KOPT-K1 (cell line): ENCODE data around the gene MRPS27.

ENCODE experiments used
- H3K27ac ChIP-seq: fragments of 200-600 bp; sonication (generic); 2 replicates; pipeline ENCODE4 v1.5.1; 2016; ENCODE audit warnings: antibody characterized with exemption, mild to moderate bottlenecking, low read depth, low read length; ENCODE audit not compliant: poor library complexity, severe bottlenecking
- H3K36me3 ChIP-seq: fragments of 200-600 bp; sonication (generic); 2 replicates; pipeline ENCODE4 v1.5.1; 2017; ENCODE audit warnings: antibody characterized with exemption, mild to moderate bottlenecking, low read length, moderate library complexity; ENCODE audit not compliant: insufficient read depth
- H3K9me3 ChIP-seq: fragments of 200-600 bp; sonication (generic); 2 replicates; pipeline ENCODE4 v1.5.1; 2017; ENCODE audit warnings: antibody characterized with exemption, low read length, mild to moderate bottlenecking; ENCODE audit not compliant: insufficient read depth, poor library complexity, severe bottlenecking

The MRPS27 gene

DNA sequence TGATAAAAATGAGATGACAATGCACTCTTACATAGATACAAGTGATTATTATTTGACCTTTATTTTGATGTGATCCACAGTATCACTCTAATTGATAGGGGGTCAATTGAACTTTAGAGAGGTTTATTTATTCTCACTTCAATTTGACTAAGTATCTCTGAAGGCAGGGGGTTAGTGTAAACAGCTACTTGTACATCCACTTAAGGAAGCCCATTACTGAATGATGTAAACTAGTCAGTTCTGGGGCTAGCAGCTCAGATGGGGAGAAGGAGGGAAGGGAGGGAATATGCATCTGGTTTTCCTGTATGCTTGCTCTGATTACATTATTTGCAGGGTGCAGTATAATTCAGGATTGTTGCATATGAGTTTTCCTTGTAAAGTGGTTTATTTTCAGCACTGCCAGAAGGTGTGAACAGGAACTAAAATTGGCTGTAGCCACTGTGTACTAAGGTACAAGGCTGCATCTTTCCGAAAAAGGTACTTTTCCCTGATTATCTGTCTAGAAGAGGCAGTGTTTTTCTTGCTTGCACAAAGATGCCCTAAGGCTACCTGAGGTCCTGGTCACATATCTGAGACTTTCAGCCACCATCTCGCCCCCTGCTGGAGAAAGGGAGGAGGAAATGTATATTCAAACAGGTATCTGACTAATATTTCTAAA, 51.2 kb downstream of the MRPS27 start:
- Histone ChIP-seq H3K9me3 (no peaks in the 10 kb centered on the region), H3K36me3 (peaks cover 11% of the 10 kb centered on the region), H3K27ac (no peak overlapping the region)

GRCh38 chr5:72268260-72268659, 51.8 kb downstream of the MRPS27 start:
- no peak overlapping the region for H3K27ac ChIP-seq
- H3K9me3 ChIP-seq: no peaks in the 10 kb centered on the region
- peaks cover 9% of the 10 kb centered on the region for H3K36me3 ChIP-seq

DNA sequence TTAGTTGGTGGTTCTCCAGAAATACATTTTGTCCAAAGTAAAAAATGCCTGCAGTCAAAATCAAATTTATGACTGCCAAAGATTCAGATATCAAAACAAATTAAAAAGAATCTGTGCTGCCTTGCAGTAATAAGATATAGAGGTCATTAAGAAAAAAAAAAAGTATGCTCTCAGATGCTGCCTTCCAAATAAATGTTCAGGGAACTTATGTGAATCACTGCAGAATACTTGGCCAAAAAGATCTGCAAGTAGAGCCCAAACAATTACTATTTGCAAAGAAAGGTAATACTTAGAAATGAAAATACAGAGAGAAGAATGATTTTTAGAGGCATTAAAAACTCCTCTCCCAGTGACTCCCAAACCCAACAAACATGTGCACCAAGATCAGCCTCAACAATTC, 52.4 kb downstream of the MRPS27 start:
- Histone ChIP-seq H3K27ac (no peak overlapping the region), H3K36me3 (peaks cover 8% of the 10 kb centered on the region), H3K9me3 (no peaks in the 10 kb centered on the region)

- Histone ChIP-seq H3K9me3 (no peaks in the 10 kb centered on the region), H3K27ac (no peak overlapping the region), H3K36me3 (no peaks in the 10 kb centered on the region; the same call in 1 of the 2 replicates)
Observed at GRCh38 chr5:72266862-72267261, 53.2 kb downstream of the MRPS27 start.

DNA sequence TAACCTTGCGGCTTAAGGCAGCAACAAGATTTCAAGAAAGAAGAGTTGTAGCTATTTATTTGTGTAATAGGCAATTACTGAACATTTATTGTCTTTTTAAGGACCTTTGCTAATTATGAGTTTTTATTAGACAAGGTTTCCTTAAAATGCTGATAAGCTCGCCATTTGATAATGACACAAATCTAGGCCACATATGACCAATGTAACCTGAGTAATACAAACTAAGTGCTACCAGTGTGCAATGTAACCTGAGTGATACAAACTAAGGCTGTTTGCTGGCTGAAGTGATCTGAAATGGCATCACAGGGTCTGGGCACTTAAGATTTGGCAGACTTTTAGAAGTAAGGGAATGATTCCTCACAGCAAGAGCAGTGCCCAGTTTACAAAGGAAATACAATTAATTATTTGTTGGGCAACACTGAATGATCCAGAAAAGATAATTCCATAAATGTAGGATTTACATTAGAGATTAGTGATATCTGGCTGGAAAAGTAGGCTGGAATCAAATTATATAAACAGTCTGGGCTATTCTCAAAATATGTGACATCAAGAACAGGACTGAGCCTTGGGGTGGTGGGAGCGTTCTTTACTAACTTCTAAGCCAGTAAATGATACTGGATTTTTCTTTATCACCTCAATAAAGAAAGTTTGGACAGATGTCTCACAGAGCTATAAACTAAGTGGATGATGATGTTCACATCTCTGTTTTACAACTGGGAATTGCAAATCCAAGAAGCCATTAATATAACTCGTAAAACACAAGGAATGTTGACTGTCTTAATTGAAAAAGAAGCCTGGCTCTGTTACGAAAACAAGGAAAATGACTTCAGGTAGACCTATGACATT, 54.8 kb downstream of the MRPS27 start:
- Histone ChIP-seq H3K27ac (no peak overlapping the region), H3K9me3 (no peaks in the 10 kb centered on the region), H3K36me3 (no peaks in the 10 kb centered on the region; the same call in 1 of the 2 replicates)

DNA sequence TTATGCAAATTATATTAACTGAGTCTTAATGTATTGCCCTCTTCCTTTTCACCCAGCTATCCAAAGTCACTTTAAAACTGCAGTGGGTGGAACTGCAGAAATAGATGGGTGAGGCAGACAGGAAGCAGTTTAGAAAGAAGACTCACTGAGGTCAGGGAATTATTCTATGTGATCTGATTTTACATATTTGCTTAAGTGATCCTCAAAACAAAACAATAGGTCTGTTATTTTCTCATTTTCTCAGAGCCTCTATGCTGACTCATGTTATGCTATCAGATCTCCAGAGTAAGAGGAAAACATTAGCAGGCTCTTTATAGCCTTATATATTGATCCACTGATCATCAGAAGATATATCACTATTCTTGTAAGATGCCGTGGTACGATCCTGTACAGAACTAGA, 63.5 kb downstream of the MRPS27 start:
- H3K36me3 ChIP-seq: peaks cover 12% of the 10 kb centered on the region; the same call in 1 of the 2 replicates
- no peak overlapping the region for H3K27ac ChIP-seq
- H3K9me3 ChIP-seq: no peaks in the 10 kb centered on the region

DNA sequence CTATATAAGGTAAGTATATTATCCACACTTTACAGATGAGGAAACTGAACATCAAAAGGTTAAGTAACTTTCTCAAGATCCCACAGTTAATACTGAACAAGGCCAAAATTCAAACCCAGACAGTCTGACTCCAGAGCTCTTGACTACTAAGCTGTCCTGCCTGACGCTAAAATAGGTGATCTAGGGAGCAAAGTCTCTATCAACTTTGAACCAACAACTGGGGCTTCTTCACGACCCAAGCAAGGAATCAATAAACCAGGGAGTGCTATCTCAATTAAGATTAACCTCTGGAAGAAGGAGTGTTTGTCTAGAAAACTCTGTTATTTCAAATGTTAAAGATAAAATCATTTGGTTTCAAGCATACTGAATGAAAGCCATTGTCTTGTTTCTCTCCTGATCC, 64.4 kb downstream of the MRPS27 start:
- Histone ChIP-seq H3K9me3 (no peaks in the 10 kb centered on the region), H3K36me3 (peaks cover 20% of the 10 kb centered on the region; the same call in 1 of the 2 replicates), H3K27ac (no peak overlapping the region)

- H3K9me3 ChIP-seq: no peaks in the 10 kb centered on the region
- H3K36me3 ChIP-seq: peaks cover 20% of the 10 kb centered on the region; the same call in 1 of the 2 replicates
- no peak overlapping the region for H3K27ac ChIP-seq
Observed at GRCh38 chr5:72255237-72255636, 64.8 kb downstream of the MRPS27 start.

DNA sequence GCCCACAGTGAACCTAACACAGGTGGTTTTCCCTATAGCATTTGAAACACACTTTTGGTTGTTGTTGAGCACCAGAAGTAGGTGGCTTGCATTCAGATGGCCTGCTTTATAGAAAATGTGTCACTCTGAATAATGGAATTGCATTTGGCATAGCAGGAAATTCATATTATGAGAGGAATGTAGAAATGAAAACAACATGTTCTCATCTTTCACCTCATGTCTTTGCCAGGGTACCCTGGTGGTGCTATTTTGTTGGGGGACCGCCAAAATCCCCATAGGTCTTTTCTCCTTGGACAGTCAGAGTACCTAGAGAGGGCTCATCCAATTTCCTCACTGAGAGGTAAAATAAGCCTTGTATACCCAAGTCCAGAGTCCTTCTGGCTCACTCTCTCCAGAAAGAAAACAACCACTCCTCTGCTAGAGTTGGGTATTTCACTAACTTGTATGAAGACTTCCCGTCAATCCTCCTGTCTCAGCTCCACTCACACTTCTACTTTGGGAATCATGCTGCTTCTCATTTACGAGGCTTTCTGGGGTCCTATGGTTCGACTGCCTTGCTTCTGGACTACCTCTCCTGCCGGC, 67.4 kb downstream of the MRPS27 start:
- H3K27ac ChIP-seq: no peak overlapping the region
- H3K9me3 ChIP-seq: no peaks in the 10 kb centered on the region
- H3K36me3 ChIP-seq: peaks cover 20% of the 10 kb centered on the region; the same call in 1 of the 2 replicates

GRCh38 chr5:72252008-72252407, 68.0 kb downstream of the MRPS27 start:
- peaks cover 20% of the 10 kb centered on the region; the same call in 1 of the 2 replicates for H3K36me3 ChIP-seq
- no peak overlapping the region for H3K27ac ChIP-seq
- no peaks in the 10 kb centered on the region for H3K9me3 ChIP-seq

GRCh38 chr5:72251386-72251785, 68.7 kb downstream of the MRPS27 start:
- no peaks in the 10 kb centered on the region for H3K9me3 ChIP-seq
- H3K27ac ChIP-seq: no peak overlapping the region
- H3K36me3 ChIP-seq: peaks cover 20% of the 10 kb centered on the region; the same call in 1 of the 2 replicates

DNA sequence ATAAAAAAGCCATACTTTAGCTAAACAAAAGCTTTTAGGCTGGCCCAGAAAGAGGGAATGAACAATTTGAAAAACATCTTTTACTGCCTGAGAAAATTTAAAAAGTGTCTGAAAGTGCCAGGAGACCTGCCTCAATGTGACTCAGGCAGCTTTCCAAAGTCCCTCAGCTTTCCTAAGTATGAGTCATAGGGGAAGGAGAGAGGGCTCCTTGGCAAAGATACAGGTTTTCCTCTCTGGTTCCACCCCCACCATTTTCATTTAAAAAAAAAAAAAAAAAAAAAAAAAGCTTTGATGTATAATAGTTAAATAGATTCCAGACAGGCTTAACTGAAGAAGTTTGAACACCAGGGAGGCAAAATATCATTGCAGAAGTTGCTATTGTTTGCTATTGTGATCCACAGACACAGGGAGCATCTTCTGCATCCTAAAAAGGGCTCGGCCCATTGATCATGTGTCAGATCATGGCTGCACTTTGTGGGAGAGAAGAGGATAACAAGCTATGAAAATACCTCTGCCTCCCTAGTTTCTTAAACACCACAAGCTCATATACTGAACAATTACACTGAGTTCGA, 71.5 kb downstream of the MRPS27 start:
- no peak overlapping the region for H3K27ac ChIP-seq
- H3K9me3 ChIP-seq: no peaks in the 10 kb centered on the region
- peaks cover 20% of the 10 kb centered on the region; the same call in 1 of the 2 replicates for H3K36me3 ChIP-seq

DNA sequence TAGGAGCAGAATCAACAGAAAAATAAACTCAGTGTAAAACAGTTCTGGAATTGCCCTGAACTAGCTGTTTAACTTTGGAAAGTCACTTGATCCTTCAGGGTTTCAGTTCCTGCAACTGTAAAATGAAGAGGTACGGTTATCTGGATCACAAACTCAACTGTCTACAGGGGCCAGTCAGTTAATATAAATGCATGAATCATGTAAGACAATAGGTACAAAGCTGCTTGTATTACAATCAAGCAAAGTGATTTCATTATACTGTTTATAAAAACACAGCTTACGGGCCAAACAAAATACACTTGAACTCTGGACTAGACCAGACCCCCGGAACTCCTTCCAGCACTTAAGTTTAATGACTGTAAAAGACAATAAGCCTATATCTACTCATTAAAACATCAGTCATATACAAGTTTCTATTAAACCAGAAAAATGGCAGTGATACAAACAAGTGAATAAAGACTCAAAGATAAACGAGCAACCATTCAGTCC, 73.0 kb downstream of the MRPS27 start:
- H3K9me3 ChIP-seq: no peaks in the 10 kb centered on the region
- no peak overlapping the region for H3K27ac ChIP-seq
- H3K36me3 ChIP-seq: peaks cover 11% of the 10 kb centered on the region; the same call in 1 of the 2 replicates

- Histone ChIP-seq H3K27ac (no peak overlapping the region), H3K9me3 (no peaks in the 10 kb centered on the region), H3K36me3 (peaks cover 3% of the 10 kb centered on the region; the same call in 1 of the 2 replicates)
Observed at GRCh38 chr5:72245951-72246532, 74.0 kb downstream of the MRPS27 start.
